NCI-H82 treated with DMSO at 0.1 percent for 48 hours (cell line): ENCODE data around the gene CIT.
"Not testable (repeated sequence)": the region's sequence is repeated elsewhere in the genome, so short reads cannot be mapped to it uniquely, and the experiment has no call there.

Experiments
- DNase-seq: peaks from one replicate; lab custom pipeline; 2025; ENCODE audit not compliant: unreplicated experiment; lab: John Stamatoyannopoulos, UW

CIT gene, protein sequence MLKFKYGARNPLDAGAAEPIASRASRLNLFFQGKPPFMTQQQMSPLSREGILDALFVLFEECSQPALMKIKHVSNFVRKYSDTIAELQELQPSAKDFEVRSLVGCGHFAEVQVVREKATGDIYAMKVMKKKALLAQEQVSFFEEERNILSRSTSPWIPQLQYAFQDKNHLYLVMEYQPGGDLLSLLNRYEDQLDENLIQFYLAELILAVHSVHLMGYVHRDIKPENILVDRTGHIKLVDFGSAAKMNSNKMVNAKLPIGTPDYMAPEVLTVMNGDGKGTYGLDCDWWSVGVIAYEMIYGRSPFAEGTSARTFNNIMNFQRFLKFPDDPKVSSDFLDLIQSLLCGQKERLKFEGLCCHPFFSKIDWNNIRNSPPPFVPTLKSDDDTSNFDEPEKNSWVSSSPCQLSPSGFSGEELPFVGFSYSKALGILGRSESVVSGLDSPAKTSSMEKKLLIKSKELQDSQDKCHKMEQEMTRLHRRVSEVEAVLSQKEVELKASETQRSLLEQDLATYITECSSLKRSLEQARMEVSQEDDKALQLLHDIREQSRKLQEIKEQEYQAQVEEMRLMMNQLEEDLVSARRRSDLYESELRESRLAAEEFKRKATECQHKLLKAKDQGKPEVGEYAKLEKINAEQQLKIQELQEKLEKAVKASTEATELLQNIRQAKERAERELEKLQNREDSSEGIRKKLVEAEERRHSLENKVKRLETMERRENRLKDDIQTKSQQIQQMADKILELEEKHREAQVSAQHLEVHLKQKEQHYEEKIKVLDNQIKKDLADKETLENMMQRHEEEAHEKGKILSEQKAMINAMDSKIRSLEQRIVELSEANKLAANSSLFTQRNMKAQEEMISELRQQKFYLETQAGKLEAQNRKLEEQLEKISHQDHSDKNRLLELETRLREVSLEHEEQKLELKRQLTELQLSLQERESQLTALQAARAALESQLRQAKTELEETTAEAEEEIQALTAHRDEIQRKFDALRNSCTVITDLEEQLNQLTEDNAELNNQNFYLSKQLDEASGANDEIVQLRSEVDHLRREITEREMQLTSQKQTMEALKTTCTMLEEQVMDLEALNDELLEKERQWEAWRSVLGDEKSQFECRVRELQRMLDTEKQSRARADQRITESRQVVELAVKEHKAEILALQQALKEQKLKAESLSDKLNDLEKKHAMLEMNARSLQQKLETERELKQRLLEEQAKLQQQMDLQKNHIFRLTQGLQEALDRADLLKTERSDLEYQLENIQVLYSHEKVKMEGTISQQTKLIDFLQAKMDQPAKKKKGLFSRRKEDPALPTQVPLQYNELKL (N-terminal part only)

DNA sequence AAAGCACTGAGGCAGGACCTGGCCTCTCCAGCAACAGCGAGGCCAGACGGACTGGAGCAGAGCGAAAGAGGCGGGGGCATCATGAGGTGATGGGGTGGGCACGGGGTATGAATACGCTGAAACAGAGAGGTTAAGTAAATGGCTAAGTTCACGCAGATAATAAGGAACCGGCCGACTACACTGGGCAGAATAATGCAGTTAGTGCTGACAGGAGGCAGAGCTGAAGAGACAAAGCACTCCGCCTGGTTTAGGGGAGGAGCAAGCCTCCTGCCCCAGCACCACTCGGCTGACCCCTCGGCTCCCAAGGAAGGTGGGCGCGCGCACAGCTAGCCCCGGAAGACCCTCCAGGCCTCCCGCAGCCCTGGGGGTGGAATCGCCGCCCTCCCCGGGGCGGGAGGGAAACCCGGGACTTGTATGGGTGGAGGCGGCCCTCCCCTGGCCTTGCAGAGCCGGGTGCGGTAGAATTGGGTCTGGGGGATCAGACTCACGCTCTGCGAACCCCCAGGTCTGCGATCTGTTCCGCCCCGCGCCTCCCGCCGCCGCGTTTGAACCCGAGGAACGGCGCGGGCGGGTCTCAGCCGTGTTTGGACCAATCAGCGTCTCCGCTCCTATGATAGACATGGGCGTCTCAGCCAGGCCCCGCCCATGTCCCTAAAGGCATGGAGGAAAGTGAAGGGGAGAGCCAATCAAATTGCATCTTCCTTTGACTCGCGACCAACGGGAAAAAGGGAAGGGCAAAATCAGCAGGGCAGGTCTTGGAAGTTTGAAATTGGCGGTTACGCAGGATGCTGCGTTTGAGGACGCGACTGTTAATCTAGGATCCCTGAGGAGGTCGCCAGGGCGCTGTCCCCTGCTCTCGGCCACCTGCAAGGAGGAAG lies at the start of gene CIT:
CIT (minus strand) TSS at position 560 of the 878 bp plus-strand sequence. CDS start 1,152 bp downstream, outside the sequence.
- DNase-seq: peak; percentile 91

DNA sequence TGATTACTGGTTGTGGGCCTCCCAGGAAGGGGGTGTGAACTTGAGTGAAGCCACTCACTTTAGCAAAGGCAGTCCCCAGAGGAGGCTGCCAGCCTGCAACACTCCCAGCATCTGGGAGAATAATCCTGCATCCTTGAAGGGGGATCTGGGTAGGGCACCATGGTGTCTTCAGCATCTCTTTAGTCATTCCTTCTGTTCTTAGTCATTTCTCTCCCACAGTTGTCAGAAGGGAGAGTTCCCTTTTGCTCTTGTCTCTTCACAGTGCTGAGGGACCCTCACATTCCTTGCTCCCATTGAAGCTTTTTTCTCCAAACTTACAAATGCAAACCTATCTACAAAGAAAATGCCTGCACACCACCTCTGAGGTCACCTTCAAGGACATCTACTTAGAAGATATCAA lies 48.1 kb upstream of the CIT start:
- DNase-seq: no peak

DNA sequence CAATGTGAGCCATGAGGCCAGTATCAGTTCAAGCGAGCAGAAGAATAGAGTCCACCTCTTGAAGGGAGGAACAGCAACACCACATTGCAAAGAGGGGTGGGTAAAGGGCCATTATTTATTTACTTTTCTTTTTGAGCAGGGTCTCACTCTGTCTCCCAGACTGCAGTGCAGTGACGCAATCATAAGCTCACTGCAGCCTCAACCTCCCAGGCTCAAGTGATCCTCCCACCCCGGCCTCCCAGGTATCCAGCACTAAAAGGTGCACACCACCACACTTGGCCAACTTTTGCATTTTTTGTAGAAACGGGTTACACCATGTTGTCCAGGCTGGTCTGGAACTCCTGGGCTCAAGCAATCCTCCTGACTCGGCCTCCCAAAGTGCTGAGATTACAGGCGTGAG lies 42.9 kb upstream of the CIT start:
- no peak for DNase-seq

DNA sequence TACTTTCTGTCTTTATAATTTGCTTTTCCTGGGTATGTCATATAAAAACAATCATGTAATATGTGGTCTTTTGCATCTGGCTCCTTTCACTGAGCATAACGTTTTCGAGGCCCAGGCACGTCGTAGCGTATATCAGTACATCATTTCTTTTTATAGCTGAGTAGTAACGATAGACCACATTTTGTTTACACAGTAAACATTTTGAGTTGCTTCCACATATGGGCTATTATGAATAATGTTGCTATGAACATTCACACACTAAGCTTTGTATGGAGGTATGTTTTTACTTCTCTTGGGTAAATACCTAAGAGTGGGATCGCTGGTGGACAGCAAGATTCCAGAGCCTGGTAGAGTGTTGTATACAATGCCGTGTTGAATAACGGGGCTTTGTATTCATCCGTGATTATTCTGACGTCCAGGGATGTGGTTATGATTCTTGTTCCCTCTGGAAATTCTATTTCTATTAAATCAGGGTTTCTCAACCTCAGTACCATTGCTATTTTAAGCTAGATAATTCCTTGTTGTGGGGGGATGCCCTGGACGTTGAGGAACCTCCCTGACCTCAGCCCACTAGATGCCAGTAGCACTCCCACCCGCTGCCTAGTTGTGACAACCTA lies 38.9 kb upstream of the CIT start:
- DNase-seq: no peak

DNA sequence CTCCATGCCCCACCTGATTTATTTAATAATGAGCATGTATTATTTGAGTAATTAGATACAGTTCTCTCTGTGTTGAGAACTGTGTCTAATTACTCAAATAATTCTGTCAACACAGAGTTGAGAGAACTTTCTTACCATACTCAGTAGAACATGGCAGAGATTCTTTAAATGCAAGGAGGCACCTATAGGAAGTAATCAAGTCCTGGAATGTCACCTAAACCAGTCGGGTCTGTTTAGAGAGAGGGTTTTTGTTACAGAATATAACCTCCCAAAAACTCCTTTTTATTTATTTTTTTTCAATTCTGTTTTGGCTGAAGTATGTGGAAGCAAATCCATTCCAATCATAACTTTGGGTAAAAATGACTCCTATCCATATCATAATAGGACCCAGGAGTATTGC lies 37.5 kb upstream of the CIT start:
- no peak for DNase-seq

DNA sequence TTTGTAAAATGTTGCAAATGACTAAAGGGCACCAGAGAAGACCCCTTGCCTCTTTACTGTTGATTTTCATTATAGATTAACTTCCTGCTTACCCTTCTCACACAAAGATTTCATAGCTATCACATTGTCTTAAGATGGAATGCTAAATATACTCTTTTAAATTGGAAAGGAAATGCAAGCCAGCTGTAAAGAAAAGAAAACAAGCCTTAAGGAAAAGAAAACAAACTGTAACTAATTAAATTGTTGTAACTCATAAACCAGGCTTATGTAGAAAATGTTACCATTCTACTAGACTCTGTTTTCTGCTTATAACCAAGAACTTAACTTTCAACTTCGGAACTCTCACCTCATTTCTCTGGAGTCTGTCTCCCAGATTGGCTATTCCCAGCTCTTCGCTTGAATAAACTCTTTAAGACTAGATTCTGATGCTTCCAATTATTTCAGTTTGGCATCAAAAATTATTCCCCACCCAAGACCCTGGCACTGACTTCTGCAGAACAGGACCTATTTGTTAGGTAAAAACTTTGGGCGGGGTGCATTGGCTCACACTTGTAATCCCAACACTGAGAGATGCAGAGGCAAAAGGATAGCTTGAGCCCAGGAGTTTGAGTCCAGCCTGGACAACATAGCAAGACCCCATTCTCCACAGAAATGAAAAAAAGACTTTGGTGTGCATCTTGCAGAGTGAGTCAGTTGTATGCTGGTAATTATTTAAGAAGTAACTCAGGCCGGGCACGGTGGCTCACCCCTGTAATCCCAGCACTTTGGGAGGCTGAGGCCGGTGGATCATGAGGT lies 36.6 kb upstream of the CIT start:
- no peak for DNase-seq

DNA sequence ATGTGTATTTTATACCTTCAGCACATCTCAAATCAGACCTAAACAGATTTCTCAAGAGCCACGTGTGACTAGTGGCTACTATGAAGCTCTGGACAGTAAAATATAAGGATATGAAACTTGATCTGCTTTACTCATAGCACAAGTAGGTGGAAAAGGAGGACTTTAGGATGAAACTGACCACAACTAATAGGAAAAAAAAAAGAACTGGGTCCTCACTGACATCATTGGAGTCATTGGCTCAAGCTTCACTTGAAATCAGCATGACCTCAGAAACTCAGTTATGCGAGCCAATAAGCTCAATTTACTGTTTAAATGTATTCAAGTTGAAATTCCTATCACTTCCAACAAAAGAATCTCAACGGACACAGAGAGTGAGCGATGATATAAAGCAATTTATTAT lies 34.1 kb upstream of the CIT start:
- no peak for DNase-seq

DNA sequence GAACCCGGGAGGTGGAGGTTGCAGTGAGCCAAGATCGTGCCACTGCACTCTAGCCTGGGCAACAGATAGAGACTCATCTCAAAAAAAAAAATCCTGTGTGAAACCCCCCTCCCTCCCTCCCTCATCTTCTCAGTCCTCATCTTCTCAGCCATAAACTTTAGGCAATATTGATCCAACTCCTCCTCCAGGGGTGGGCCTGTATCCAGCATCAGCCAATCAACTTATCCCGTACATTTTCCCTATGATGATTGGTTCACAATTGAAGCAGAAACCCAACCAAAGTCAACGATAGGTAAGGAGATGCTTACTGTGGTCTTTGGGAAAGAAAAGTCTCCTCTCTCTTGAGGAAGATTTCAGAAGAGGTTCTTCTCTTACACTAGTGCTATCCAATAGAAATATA lies 33.5 kb upstream of the CIT start:
- no peak for DNase-seq

DNA sequence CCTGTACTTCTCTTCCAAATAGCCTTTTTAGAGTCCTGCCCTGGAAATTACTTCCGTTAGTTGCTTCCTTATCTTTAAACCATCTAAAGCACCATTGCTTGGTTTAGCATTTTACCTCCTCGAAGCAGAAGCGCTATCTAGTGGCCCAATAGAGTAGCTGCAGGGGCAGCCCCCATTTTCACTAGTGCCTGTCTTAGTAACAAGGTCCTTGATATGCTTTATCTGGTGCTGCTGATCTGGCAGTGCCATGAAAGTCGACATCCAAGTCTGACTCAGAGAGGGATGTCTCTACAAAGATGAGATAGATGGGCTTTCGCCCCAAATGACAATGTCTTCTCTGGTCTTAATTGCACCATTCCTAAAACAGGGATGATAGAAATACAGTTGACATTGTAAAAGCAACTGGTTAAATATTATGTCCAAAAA lies 25.0 kb upstream of the CIT start:
- peak; percentile 47 for DNase-seq

DNA sequence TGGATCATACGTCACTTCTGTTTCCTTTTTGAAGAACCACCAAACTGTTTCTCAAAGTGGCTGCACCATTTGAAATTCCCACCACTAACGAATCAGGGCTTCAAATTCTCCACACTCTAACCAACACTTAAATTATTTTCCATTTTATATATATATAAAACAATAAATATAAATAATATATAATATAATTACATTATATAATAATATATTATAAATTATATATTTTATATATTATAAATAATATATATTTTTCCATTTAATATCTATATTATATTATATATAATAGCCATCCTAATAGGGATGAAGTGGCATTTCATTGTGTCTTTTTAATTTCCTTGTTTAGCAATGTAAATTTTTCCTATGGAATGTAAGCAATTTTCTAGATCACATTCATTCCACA lies 24.6 kb upstream of the CIT start:
- DNase-seq: no peak

DNA sequence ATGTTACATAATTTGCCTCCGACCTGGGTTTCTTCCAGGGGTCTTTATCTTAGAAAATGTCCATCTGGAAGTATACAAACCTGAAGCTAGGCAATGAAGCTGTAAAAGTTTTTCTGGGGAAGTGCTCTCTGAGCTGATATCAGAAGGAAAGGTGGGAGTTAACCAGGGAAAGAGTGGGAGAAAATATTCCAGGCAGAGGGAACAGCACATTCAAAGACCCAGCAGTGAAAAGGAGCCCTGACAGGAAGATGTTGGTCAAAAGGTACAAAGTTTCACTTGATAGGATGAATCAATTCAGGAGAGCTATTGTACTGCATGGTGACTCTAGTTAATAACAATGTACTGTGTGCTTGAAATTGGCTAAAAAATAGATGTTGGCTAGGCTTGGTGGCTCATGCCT lies 17.8 kb upstream of the CIT start:
- DNase-seq: no peak

DNA sequence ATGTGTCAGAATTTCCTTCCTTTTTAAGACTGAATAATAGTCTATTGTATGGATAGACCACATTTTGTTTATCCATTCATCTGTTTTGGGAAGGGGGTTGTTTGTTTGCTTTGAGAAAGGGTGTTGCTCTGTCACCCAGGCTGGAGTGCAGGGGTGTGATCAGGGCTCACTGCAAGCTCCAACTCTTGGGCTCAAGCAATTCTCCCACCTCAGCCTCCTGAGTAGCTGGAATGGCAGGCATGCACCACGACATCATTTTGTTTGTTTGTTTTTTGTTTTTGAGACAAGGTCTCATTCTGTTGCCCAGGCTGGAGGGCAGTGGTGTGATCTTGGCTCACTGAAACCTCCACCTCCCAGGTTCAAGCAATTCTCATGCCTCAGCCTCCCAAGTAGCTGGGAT lies 15.5 kb upstream of the CIT start:
- DNase-seq: not testable (repeated sequence)

DNA sequence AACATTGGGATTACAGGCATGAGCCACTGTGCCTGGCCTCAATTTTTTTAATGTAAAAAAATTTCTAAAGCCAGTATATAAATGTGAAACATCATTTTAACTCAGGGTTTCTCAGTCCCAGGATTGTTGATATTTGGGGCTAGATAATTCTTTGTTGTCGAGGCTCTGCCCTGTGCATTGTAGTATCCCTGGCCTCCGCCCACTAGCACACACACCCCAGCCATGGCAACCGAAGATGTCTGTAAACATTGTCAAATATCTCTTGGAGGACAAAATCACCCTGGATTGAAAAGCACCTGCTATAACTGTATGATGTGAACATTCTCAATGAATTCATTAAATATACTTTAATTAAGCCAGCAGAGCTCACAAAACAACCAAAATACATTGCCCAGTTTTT lies 8.4 kb upstream of the CIT start:
- DNase-seq: no peak

DNA sequence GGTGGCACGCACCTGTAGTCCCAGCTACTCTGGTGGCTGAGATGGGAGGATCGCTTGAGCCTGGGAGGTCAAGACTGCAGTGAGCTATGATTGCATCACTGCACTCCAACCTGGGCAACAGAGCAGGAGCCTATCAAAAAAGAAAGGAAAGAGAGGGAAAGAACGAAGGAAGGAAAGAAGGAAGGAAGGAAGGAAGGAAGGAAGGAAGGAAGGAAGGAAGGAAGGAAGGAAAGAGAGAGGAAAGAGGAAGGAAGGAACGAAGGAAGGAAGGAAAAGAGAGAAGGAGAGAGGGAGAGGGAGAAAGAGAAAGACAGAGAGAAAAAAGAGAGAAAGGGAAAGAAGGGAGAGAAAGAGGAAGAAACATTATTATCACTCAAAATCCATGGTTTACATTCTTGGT lies 6.7 kb upstream of the CIT start:
- not testable (repeated sequence) for DNase-seq

DNA sequence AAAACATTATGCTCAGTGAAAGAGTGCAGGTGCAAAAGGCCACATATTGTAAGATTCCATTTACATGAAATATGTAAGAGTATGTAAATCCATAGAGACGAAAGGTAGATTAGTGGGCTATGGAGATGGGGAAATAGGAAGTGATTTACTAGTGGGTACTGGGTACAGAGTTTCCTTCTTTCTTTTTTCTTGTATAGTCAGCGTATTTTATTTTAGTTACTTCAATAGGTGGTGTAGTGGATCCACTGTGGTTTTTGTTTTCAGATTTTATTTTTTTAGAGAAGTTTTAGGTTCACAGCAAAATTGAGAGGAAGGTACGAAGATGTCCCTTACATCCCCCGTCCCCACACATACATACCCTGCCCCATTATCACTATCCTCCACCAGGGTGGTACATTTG lies 6.1 kb upstream of the CIT start:
- DNase-seq: no peak

DNA sequence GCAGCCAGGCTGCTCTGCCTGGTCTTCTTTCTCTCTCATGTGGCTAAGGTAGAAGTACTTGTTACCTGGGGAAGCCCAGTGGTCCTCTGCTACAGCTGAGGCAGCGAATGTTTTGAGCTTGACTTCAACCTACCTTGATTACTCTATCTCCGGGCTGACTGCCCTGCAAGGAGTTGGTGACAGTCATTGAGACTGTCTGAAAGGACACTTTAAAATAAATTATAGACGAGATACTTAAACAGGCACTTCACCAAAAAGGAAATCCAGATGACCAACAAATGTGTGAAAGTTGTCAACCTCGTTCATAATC lies 474 bp upstream of the CIT start:
- DNase-seq: no peak

DNA sequence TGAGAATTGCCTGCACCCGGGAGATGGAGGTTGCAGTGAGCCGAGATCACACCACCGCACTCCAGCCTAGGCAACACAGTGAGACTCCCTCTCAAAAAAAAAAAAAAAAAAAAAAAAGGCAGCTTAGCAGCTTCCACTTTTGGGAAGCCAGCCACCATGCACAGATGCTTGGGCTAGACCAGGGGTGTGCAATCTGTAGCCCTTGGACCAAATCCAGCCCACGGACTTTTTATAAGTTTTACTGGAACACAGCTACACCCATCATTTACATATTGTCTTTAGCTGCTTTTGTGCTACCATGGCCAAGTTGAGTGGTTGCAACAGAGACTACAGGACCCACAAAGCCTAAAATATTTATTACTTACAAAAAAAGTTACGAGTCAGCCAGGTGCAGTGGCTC lies 6.7 kb downstream of the CIT start:
- no peak for DNase-seq

DNA sequence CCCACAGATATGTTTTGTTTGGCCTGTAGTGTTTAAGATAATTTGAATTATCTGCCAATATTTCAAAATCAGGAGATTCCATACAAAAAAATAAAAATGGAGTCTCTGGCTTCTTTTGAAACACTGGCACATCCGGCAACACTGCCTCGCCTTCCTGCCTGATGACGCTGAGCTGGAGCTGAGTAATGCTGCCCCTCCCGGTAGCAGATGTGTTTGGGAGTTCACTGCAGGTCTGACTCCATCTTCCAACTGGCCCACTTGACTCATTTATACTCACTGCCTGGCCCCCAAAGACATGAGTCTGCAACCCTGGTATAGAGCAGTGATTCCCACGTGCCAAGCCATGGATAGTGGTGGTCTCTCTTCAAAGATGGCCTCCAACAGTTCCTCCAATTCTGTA lies 7.4 kb downstream of the CIT start:
- DNase-seq: no peak

DNA sequence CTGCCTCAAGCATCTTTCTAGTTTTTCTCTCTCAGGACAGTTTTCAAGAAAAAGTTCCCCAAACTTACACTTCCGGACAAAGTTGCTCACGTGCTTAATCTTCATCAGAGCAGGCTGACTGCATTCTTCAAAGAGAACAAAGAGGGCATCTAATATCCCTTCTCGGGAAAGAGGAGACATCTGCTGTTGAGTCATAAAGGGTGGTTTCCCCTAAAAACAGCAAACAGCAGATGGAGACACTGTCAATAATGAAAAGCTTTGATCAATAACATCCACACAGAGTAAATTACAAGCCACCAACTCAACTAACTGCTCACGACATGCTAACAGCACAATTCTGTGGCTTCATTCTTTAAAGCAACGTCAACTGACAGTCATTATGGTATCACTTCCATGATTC lies 8.1 kb downstream of the CIT start:
- DNase-seq: no peak
